ENCODE data around the gene DENND11. TPM values are rescaled to one million over a fixed set of nuclear protein-coding genes. Genes with fewer than 3 reads are reported as not detected.
"Not testable (repeated sequence)": the region's sequence is repeated elsewhere in the genome, so short reads cannot be mapped to it uniquely, and the experiment has no call there.

Gene DENND11
- total and polyA plus RNA-seq, 8 donors = 20.4 to 48.7 (median 41.0) TPM

GRCh38 chr7:141693082-141693481 is 8.9 kb downstream of the DENND11 start:
- Histone ChIP-seq H3K4me3 (no peak overlapping the region), H3K9me3 (no peaks in the 10 kb centered on the region)

DNA sequence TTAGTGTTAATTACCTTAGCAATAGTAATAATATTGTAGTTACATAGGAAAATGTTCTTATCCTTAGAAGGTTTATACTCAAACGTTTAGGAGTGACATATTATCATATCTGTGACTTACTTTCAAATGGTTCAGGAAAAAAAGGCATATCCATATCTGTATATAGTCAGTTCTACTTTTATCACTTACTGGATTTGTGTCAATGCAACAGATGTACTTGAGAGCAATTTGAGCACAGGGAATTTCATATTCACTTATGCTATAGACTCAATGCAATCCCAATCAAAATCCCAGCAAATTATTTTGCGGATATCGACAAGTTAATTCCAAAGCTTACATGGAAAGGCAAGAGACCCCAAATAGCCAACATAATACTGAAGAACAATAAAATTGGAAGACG is 10.0 kb downstream of the DENND11 start:
- H3K4me1 ChIP-seq = peaks cover 0 to 14% of the 10 kb centered on the region in 2 donors
- intact Hi-C loops (cut with DNase I) = no loop called here
- DNase-seq (no peak), ATAC-seq (no peak)
- H3K36me3 ChIP-seq = no peaks in the 10 kb centered on the region
- H3K27me3 ChIP-seq = no peaks in the 10 kb centered on the region
- H3K9me3 ChIP-seq = no peaks in the 10 kb centered on the region
- H3K27ac ChIP-seq = no peak overlapping the region
- no peak overlapping the region for H3K4me3 ChIP-seq
- no peak for TF ChIP-seq CTCF (IDR thresholded peaks at IDR 0.05)

More at GRCh38 chr7:141693082-141693481, 8.9 kb downstream of the DENND11 start:
- Histone ChIP-seq H3K27ac (no peak overlapping the region), H3K27me3 (no peaks in the 10 kb centered on the region), H3K36me3 (no peaks in the 10 kb centered on the region), H3K4me1 (peaks cover 0 to 25% of the 10 kb centered on the region in 2 donors)
- intact Hi-C loops (cut with DNase I) = no loop called here
- DNase-seq (no peak), ATAC-seq (no peak)
- no peak for TF ChIP-seq CTCF (IDR thresholded peaks at IDR 0.05)

GRCh38 chr7:141691540-141691939 is 10.4 kb downstream of the DENND11 start:
- no peak overlapping the region for H3K4me3 ChIP-seq
- TF ChIP-seq CTCF (IDR thresholded peaks at IDR 0.05) = no peak
- ATAC-seq = no peak
- no peak for DNase-seq
- peaks cover 0 to 11% of the 10 kb centered on the region in 2 donors for H3K4me1 ChIP-seq
- H3K36me3 ChIP-seq = no peaks in the 10 kb centered on the region
- no peaks in the 10 kb centered on the region for H3K9me3 ChIP-seq
- no peaks in the 10 kb centered on the region for H3K27me3 ChIP-seq
- no peak overlapping the region for H3K27ac ChIP-seq
- intact Hi-C loops (cut with DNase I) = no loop called here

- intact Hi-C loops (cut with DNase I); H3K4me1 ChIP-seq; H3K27me3 ChIP-seq; DNase-seq; H3K4me3 ChIP-seq; H3K27ac ChIP-seq; H3K9me3 ChIP-seq; ATAC-seq: not testable (repeated sequence)
- peaks cover 0 to 21% of the 10 kb centered on the region in 2 donors for H3K36me3 ChIP-seq
Measured at GRCh38 chr7:141689072-141689825, 12.7 kb downstream of the DENND11 start.

DNA sequence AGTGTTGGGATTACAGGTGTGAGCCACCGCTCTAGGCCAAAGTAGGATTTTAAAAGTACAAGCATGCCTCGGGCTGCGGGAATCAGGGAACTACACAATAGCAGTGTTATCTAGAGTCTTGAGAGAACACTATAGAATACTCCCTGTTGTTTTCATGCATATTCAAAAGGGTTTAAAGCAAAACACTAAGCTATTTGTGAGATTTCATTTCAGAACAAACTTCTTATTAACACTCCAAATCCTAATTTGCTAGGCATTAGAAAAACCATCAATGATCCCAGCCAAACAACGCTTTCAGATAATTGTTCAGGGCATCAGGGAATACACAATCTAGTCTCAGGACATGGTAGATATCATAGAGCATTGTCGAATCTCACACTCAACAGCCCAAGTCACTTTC is 13.9 kb downstream of the DENND11 start:
- intact Hi-C loops (cut with DNase I) = no loop called here
- H3K27me3 ChIP-seq = no peaks in the 10 kb centered on the region
- TF ChIP-seq CTCF (IDR thresholded peaks at IDR 0.05) = no peak
- no peaks in the 10 kb centered on the region for H3K9me3 ChIP-seq
- peaks cover 0 to 31% of the 10 kb centered on the region in 2 donors for H3K36me3 ChIP-seq
- ATAC-seq = no peak
- no peaks in the 10 kb centered on the region for H3K4me1 ChIP-seq
- no peak overlapping the region for H3K4me3 ChIP-seq
- no peak overlapping the region for H3K27ac ChIP-seq
- no peak for DNase-seq

- DNase-seq = no peak
- Histone ChIP-seq H3K27me3 (no peaks in the 10 kb centered on the region), H3K9me3 (no peaks in the 10 kb centered on the region), H3K4me3 (no peak overlapping the region), H3K27ac (no peak overlapping the region), H3K36me3 (peaks cover 0 to 34% of the 10 kb centered on the region in 2 donors), H3K4me1 (no peaks in the 10 kb centered on the region)
- ATAC-seq = no peak
- intact Hi-C loops (cut with DNase I) = no loop called here
- no peak for TF ChIP-seq CTCF (IDR thresholded peaks at IDR 0.05)
Measured at GRCh38 chr7:141686670-141687069, 15.3 kb downstream of the DENND11 start.

Data from left lung (tissue), 10 donors.